Stimulated activated CD4-positive, alpha-beta T cell treated with anti-CD3 and anti-CD28 coated beads, Interleukin-12 subunit alpha, Interleukin-12 subunit beta, amount 100 ng/mL, for 4 hours (primary cell): ENCODE data around the gene ADORA1.

Experiments
- DNase-seq: peaks from one replicate; pipeline ENCODE4 v3.0.0-alpha.2; 2020

The ADORA1 gene

GRCh38 chr1:203127666-203128430 lies at the start of gene ADORA1:
Gene ADORA1, plus strand, starts transcription at chr1:203127726. Its CDS starts 1,116 bp downstream, at chr1:203128842.
- no peak for DNase-seq

DNA sequence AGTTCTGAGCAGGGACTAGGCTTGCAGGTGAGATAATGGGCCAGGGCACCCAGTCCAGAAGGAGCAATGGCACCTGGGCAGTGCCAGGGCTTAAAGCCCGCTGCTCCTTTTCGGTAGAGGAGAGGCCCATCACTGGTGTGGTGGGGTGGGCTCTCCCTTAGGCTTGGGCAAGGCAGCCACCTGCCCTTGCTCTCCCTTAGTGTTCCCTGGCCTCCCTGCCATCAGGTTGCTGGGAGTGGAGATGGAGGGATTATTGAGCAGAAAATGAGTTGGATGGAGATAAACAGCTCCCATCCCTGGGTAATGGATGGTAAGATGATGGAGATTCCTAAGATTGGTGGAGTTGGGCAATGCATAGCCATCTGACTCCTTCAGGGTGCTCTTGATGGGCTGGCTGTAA lies 49.6 kb upstream of the ADORA1 start:
- DNase-seq, result no peak

DNA sequence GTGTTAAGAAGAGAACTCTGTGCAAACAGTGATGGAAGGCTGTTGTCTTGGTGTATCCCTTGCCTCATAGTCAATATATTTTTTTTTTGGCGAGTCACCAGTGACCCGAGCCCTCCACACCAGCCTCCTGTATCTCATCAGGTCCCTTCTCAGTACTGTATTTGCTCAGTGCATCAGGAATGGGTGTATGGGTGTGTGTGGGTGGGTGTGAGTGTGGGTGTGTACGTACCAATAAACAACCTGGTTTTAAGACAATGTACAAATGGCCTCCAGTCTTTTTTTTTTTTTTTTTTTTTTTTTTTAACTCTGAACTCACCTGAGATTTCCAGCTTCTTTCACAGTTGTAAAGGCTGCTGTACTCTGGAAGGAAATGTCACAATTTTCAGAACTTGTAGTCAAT lies 49.0 kb upstream of the ADORA1 start:
- no peak for DNase-seq

- DNase-seq, result no peak
These were observed 47.1 kb upstream of the ADORA1 start for GRCh38 chr1:203080456-203080855.

DNA sequence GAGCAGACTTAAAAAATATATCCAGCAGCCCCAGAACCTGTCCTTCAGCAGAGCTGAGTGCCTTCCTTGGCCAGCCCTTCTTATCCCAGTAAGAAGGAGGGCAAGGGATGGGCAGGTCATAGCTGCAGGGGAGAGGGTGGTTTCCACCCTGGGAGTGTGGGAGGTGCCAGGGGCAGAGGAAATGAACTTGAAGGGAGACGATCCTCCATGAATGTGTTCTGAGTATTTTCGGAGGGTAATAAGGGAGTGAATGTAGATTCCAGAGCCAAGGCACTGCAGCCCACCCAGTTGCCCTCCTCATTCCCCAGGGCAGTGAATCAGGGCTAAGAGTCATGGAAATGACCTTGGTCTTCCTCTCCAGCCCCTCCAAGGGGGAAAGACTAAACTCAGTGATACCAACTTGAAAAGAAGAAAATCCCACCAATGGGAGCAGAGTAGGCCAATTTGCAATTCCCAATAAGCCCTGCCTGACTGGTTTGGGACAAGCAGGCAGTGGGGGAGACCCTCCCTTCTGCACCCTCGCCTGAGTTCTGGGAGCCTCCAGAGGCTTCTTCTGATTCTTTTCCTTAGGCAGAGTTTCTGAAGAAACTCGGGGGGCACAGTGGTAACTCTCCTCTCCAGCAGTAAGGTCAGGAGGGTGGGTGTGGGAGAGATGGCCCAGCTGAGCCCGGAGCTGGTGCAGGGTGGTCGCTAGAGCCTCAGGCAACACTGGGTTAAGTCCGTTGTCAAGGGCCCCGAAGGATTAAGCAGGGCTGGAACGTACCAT lies 45.9 kb upstream of the ADORA1 start:
- DNase-seq, result no peak

DNA sequence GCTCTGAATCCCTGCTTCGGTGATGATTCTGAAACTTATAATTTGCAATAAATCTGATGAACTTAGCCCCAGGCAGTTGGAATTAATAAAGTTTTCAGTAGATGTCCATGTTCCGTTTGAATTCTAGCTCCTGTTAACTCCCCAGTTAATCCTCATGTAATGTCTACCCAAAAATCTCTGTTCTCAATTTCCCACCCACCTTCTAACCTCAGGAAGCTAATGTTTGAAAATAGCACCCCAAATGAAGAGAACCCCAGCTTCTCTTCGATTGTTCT lies 45.4 kb upstream of the ADORA1 start:
- no peak for DNase-seq

- DNase-seq, result no peak
These were observed 44.7 kb upstream of the ADORA1 start for GRCh38 chr1:203082571-203083462.

- DNase-seq, result no peak
These were observed 44.0 kb upstream of the ADORA1 start for GRCh38 chr1:203083463-203083921.

DNA sequence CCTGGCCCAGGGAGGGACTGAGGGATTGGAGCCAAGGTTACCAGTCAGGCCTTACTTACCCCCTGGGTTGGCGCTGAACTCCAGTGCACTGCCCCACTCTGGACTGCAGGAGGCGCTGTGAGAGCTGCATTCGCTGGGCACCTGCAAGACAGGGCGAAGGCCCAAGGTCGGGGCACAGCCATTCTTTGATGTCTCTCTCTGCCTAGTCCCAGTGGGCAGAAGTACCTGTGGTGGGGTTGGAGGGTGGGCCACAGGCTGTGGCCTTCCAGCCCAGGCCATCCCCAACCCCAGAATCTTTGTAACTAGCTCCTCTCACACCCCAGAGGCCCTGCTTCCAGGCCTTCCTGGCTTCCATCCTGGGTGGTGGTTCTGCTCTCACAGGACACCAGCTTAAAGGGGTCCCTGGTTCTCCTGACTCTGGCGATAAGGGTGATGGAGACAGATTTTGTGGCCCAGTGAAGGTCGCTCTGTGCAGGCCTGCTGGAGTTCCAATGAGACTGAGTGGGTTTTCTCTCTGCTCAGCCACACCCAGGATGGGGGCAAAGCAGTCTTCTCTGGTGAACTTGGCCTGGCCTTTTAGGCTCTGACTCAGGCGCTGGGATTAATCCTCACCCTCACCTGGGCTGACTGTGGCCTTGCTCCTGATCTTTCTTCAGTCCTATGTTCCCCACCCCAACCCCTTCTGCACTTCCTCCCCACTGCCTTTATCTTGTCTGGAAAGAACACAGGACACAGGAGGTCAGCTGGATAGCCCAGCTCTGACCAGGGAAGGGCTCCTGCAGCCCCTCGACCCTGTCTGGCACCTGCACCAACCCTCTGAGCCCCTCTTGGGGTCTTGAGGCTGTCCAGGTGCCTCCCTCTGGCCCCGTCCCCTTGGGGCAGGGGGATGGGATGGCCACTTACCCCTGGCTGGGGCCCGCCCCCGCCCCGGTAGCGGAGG lies 42.7 kb upstream of the ADORA1 start:
- DNase-seq, result no peak

DNA sequence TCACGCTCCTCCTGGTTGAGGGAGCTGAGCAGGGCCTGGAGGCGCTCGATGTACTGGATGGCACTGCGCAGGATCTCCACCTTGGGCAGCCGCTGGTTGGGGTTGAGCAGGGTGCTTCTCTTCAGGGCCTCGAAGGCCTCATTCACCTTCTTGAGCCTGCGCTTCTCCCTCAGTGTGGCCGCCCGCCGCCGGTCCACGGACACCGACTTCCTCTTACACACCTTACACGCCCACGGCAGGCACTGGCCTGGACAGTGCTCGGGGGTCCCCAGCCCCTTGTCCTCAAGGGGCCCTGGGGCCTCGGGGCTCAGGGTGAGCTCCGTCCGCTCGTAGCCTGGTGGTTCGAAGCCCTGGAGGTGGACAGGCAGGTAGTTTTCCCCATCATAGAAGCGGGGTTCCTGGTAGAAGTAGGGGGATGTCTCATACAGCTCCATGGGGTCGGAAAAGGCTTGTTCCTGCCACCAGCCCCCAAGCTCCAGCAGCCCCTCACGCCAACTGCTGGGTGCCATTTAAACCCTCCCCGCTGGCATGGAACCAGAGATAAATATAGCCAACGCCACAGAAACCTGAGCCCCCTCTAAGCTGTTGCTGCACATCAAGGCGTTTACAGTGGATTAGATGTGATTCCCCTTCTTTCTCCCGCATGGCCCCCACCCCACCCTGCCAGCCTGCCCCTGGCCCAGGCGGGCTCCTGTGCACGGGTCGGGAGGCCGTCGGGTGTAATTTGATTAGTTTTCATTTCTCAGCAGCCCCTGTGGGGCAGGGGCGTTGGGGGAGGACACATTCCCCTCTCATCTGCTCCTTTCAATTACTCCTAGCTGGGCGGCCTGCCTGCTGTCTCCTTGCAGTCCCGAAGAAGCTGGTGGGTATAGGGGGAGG lies 41.8 kb upstream of the ADORA1 start, which contains the start of gene MYOG:
TSS of gene MYOG (minus strand) at position 485 of the 879 bp plus-strand sequence. CDS start at position 434, 51 bp downstream.
- no peak for DNase-seq

DNA sequence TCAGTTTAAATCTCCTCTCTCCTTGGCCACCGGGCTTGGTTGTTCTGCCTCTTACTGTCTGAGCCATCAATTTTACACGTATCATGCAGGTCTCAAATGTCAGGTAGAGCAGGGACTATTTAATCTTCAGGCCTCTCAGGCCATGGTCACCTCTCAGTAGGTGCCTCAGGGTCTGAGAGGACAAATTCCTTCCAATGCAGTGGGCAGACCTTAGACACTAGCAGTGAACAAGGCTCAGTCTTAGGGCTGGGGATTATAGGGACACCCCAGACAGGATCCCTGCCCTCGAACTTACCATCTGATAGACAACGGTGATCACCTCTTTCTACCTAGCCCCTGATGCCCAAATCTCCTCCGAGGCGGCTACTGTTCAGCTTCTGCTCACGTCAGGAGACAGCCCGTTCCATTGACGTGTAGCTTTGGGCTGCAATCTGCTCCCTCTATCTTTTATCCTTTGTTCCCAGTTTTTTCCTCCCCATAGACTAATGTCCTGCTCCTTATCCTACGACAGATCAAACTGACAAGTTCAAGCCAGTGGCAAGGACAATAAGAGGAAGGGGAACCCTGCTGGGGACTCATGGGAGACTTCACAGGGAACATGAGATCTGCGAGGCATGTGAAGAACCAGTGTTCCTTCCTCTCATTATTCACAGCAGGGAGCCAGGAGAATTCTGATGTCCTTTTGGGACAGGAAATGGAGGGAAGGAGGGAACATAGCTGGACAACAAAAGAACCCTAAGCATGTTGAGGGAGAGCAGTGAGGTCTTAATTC lies 40.3 kb upstream of the ADORA1 start:
- no peak for DNase-seq

DNA sequence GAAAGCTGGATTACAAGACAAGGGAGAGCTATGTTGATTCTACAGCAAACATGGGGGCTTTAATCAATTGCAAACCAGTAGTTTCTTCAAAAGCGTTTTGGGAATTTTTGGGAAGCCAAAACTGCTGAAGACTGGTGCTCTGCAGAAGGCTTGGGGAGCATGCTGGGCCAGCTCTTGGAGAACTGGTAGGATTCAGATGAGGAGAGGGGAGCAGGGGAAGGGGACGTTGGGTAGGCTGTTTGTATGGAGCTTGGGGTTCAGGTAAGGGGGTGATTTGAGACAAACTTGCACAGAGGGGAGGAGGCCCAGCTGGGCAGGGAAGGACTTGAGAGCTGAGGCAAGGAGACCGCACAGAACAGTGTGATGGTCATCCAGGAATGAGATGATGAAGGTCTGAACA lies 39.1 kb upstream of the ADORA1 start:
- DNase-seq, result no peak

GRCh38 chr1:203089001-203089650 lies 38.4 kb upstream of the ADORA1 start:
- no peak for DNase-seq

DNA sequence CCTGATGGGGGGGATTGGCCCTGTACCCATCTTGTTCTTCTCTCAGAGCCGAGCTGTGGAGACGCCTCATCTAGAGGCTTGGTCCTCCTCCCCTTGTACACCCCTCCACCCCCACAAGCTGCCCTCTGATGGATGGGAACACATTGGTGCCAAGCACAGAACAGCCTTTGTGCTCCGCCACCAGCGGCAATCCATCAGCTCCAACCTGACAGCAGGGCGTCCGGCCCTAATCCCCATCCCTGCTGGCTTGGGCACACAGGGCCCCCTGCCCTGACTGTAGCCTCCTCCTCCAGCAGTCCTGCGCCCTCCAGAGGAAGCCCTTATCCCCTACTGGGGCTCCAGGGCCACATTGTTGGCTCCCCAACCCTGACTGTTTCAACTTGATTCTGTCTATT lies 37.9 kb upstream of the ADORA1 start:
- no peak for DNase-seq

DNA sequence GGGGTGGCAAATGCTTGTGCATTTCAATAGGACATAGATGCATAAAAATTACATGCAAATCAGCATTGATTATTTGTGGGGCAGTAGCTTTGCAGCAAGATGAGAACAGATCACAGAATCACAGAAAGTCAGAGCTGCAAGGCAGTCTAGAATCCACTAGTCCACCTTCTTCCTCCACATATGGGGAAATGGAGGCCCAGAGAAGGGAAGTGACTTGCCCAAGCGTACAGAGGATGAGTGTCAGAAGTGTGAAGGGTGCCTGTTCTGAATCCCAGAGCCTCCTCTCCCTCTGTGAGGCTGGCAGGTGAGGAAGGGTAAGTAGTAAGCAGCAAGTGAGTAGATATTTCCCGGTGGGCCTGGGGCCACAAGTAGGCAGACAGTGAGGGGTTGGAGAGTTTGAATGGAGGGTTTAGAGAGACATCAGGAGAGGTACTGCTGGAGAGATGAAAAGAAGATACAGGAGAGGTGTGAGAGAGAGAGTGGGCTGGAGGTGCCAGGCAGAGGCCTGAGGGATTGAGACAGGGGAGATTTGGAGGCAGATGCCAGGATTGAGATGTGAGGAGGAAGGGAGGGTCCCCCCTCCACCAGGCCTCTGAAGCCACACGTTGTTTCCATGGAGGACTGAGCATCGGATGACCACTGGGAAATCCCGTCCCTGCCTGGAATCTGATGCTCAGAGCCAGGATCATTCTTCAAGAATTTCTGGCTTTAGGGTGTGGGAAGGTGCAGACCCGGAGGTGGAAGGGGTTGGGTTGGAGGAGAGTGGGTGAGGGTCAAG lies 36.9 kb upstream of the ADORA1 start:
- no peak for DNase-seq

DNA sequence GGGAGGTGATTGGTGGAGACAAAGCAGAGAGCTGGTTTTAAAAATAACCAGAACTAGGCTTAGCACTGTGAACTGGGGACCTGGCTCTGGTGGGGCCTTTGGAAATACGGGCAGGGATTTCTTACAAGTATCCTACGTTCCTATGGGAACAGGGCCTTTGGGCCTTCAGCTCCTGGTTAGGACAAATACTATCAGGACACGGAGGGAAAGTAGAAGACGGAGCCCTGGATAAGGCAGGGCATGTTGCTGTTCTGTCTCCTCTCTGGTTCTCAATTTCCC lies 36.4 kb upstream of the ADORA1 start:
- DNase-seq, result no peak

DNA sequence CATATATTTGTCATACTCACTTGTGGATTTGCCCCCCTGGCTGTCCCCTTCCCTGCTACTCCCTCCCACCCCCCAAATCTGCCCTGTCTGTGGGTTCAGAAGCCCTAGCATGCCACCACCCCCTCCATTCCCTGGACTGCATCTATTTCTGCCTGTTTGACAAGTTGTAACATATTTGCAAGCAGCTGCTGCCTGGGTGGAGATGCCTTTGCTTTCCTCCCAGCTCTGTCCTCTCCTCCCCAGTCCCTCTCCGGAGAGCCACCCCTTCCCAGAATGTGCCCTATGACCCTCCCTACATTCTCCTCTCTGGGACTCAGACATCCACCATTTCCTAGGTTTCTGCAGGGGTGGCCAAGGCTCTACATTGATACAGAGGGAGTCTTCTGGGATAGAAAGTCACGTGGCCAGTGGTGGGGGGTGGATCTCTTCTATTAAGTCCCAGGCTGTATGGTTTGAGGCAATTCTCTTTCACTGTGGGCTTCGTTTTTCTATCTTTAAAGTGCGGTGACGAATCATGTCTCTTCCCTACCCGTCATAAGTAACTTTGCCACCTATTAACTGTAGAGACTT lies 35.7 kb upstream of the ADORA1 start:
- no peak for DNase-seq

- no peak for DNase-seq
These were observed 33.6 kb upstream of the ADORA1 start for GRCh38 chr1:203093754-203094410.
